Fibroblast of pulmonary artery (primary cell): ENCODE data around the gene GYS1.
A peak's percentile ranks its signal among the peaks of the same experiment; 100 is the strongest.
"Not testable (repeated sequence)": the region's sequence is repeated elsewhere in the genome, so short reads cannot be mapped to it uniquely, and the experiment has no call there.

Experiments
- DNase-seq: peaks from one replicate; pipeline ENCODE4 v3.0.0-alpha.2; 2010; ENCODE audit warnings: low read depth
- H3K4me3 ChIP-seq: replicated peaks from 2 replicates; pipeline ENCODE4 v1.5.1; 2011; ENCODE audit warnings: low read depth, mild to moderate bottlenecking, control low read depth, low read length, moderate library complexity
- TF ChIP-seq, protein P1 (sequence below): IDR thresholded peaks from 2 replicates; pipeline ENCODE4 v1.5.1; 2011; ENCODE audit warnings: mild to moderate bottlenecking, control low read depth, low read length, inconsistent platforms; ENCODE audit errors: missing control alignments

The GYS1 gene

DNA sequence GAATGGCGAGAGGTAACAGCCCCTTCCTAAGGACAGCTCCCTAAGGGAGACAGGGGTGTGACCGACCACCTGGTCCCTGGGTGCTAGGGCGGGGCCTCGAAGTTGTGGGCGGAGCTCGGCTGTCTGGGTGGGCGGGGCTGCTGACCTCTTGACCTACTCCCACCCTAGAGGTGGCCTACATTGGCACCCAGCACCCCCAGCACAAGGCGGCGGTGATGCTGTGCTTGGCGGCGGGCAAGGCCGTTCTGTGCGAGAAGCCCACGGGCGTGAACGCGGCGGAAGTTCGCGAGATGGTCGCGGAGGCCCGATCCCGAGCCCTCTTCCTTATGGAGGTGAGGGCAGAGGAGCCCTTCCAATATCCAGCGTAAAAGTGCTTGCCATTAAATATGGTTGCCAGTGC lies 57.2 kb downstream of the GYS1 start:
- no peak for DNase-seq
- no peak overlapping the region for H3K4me3 ChIP-seq

DNA sequence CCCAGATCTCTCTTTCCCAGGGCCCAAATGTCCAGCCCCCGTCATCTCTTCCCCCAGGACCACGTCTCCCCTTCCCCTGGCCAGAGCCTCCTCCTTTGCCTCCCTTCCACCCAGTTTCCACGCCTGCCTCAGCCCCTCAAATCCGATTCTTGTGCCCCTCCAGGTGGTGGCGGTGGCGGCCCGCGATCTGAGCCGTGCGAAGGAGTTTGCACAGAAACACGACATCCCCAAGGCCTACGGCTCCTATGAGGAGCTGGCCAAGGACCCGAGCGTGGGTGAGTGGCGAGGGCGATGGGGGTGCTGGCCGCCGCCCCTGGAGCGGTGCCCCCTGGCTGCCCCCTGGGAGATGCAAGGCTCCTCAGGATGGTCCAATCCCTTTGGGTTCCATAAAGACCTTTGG lies 58.3 kb downstream of the GYS1 start:
- H3K4me3 ChIP-seq: no peak overlapping the region
- no peak for DNase-seq
- TF ChIP-seq, protein P1, sequence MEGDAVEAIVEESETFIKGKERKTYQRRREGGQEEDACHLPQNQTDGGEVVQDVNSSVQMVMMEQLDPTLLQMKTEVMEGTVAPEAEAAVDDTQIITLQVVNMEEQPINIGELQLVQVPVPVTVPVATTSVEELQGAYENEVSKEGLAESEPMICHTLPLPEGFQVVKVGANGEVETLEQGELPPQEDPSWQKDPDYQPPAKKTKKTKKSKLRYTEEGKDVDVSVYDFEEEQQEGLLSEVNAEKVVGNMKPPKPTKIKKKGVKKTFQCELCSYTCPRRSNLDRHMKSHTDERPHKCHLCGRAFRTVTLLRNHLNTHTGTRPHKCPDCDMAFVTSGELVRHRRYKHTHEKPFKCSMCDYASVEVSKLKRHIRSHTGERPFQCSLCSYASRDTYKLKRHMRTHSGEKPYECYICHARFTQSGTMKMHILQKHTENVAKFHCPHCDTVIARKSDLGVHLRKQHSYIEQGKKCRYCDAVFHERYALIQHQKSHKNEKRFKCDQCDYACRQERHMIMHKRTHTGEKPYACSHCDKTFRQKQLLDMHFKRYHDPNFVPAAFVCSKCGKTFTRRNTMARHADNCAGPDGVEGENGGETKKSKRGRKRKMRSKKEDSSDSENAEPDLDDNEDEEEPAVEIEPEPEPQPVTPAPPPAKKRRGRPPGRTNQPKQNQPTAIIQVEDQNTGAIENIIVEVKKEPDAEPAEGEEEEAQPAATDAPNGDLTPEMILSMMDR: no peak

More for the DNA sequence above, 57.2 kb downstream of the GYS1 start:
- TF ChIP-seq, protein P1: no peak

DNA sequence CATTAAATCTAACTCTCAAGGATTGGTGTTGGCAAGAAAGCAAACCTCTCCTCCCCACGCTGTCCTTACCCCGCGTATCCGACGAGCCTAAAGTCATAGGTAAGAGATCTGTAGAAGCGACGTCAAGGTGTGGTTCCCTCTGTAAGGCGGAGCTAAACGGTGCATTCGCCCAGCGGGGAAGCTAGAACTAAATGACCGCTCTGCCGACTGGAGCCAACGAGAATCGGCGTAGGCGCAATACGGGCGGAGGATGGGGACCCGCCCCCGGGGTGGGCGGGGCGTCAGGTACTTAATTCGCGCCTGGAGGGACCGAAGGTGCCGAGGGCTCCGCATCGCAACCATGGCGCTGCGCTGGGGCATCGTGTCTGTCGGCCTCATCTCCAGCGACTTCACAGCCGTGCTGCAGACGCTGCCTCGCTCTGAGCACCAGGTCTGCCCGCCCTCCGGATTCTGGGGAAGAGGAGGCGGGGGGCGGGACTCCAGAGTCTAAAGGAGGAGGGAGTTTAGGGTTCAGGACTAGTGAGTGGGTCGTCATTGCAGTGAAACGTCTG lies 59.7 kb downstream of the GYS1 start, which contains the start of gene DHDH:
Gene DHDH, plus strand, starts transcription at position 318 of the 551 bp plus-strand sequence. Its CDS starts 23 bp downstream, at position 341.
- peak; percentile 49 for DNase-seq
- TF ChIP-seq, protein P1: no peak
- peak within 1 kb of the TSS; percentile 51 for H3K4me3 ChIP-seq

DNA sequence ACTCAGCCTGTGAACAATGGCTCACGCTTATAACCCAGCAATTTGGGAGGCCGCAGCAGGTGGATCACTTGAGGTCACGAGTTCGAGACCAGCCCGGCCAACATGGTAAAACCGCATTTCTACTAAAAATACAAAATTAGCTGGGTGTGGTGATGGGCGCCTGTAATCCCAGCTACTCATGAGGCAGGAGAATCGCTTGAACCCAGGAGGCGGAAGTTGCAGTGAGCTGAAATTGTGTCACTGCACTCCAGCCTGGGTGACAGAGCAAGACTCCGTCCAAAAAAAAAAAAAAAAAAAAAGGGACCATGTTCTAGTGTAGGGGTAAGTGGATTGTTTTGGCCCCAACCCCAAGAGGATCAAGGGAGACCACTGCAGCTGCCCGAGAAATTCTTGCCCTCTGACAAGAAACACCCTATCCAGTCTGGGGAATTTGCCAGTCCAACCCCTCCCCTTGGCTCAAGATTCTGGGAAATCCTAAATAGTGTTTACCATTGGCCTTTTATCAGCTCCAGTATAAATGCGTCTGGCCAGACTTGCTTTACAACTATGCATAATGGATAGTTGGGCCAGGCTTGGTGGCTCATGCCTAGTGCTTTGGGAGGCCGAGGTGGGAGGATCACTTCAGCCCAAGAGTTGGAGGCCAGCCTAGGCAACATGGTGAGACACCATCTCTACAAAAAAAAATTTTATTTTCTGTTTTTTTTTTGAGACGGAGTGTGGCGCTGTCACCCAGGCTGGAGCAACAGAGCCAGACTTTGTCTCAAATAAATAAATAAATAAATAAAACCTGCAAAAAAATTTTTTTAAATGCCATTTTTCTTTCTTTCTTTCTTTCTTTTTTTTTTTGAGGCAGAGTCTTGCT lies 64.7 kb downstream of the GYS1 start:
- H3K4me3 ChIP-seq: no peak overlapping the region
- TF ChIP-seq, protein P1: no peak
- peak; percentile 44 for DNase-seq

DNA sequence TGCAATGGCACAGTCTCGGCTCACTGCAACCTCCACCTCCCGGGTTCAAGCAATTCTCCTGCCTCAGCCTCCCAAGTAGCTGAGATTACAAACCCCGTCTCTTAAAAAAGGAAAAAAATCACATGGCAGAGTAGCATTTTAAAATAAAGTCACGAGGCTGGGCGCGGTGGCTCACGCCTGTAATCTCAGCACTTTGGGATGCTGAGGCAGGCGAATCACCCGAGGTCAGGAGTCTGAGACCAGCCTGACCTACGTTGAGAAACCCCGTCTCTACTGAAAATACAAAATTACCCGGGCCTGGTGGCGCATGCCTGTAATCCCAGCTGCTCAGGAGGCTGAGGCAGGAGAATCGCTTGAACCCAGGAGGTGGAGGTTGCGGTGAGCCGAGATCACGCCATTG lies 65.4 kb downstream of the GYS1 start:
- not testable (repeated sequence) for H3K4me3 ChIP-seq, DNase-seq

DNA sequence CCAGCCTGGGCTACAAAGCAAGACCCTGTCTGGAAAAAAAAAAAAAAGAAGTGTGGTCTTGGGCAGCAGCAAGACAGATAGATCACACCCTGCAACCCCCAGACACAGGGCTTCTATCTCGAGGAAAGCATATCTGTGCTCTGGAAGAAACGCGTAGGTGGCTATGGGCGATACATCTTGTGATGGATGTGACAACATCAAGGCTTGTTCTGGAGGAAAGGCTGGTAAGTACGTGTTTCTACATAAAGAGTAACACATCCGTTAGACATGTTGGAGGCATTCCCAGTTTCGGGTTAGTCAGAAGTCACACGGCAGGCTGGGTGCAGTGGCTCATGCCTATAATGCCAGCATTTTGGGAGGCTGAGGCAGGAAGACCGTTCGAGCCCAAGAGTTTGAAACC lies 66.2 kb downstream of the GYS1 start:
- peak; percentile 98 for DNase-seq
- TF ChIP-seq, protein P1: no peak
- no peak overlapping the region for H3K4me3 ChIP-seq

DNA sequence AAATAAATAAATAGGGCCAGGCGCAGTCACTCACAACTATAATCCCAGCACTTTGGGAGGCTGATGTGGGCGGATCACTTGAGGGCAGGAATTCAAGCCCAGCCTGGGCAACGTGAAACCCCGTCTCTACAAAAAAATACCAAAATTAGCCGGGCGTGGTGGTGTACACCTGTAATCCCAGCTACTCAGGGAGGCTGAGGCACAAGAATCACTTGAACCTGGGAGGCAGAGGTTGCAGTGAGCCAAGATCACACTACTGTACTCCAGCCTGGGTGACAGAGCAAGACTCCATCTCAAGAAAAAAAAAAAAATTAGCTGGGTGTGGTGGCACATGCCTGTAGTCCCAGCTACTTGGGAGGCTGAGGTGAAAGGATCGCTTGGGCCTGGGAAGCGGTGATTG lies 67.2 kb downstream of the GYS1 start:
- DNase-seq, H3K4me3 ChIP-seq: not testable (repeated sequence)

DNA sequence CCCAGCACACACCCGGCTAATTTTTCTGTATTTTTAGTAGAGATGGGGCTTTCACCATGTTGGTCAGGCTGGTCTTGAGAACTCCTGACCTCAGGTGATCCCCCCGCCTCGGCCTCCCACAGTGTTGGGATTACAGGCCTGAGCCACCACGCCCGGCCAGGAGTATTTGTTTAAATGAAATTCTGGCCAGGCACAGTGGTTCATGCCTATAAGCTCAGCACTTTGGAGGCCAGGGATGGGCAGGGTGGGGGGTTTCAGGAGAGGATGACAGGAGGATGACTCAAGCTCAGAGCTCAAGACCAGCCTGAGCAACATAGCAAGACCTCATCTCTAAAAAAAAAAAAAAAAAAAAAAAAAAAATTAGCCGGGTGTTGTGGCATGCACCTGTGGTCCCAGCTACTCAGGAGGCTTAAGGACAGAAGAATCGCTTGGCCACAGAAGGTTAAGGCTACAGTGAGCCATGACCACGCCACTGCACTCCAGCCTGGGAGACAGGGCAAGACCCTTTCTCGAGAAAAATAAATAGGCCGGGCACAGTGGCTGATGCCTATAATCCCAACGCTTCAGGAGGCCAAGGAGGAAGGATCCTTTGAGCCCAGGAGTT lies 67.8 kb downstream of the GYS1 start:
- no peak overlapping the region for H3K4me3 ChIP-seq
- TF ChIP-seq, protein P1: no peak
- peak; percentile 63 for DNase-seq
